HFFc6 (cell line): ENCODE measurements around the gene ADAMTS17. TPM values are rescaled to one million over a fixed set of nuclear protein-coding genes. Genes with fewer than 3 reads are reported as not detected.

Experiments
- DNase-seq: peaks from one replicate; pipeline ENCODE4 v3.0.0-alpha.2; 2018
- H3K27ac Mint-ChIP-seq: 2 replicates; pipeline ENCODE4 v1.8.0; 2020; ENCODE audit warnings: mild to moderate bottlenecking, mixed read lengths
- H3K27me3 Mint-ChIP-seq: 2 replicates; pipeline ENCODE4 v1.8.0; 2021; ENCODE audit warnings: mild to moderate bottlenecking, moderate library complexity, mixed read lengths; ENCODE audit not compliant: insufficient read depth
- H3K36me3 Mint-ChIP-seq: 2 replicates; pipeline ENCODE4 v1.8.0; 2021; ENCODE audit warnings: low read depth, mixed read lengths
- H3K4me1 Mint-ChIP-seq: 2 replicates; pipeline ENCODE4 v1.8.0; 2020; ENCODE audit warnings: low read depth, mixed read lengths
- H3K4me3 Mint-ChIP-seq: 2 replicates; pipeline ENCODE4 v1.8.0; 2020; ENCODE audit warnings: mild to moderate bottlenecking, moderate library complexity, mixed read lengths
- H3K9me3 Mint-ChIP-seq: 2 replicates; pipeline ENCODE4 v1.8.0; 2020; ENCODE audit warnings: mild to moderate bottlenecking, mixed read lengths
- CTCF ChIP-seq: fragments of 200-600 bp; sonication (generic); IDR thresholded peaks from 2 replicates; pipeline ENCODE4 v1.5.0; 2021; ENCODE audit warnings: antibody characterized with exemption, mild to moderate bottlenecking
- total RNA-seq, 6 experiments: library from RNA; stranded (reverse); fragmentation: NEBNext Ultra II Directional; extraction: Animal tissue kit (Norgen Biotek cat#: 25700); gene quantifications; 2 replicates in 1 of 6; 3 replicates in 5 of 6; pipeline ENCODE4 v1.2.3, GENCODE V29; 2021

The ADAMTS17 gene
- total RNA-seq, 6 experiments from 2014 or later = not detected

- Mint-ChIP-seq H3K36me3 (no peaks in the 10 kb centered on the region; the same call in 1 of the 2 replicates), H3K4me1 (no peaks in the 10 kb centered on the region), H3K4me3 (no peak overlapping the region), H3K27me3 (no peaks in the 10 kb centered on the region), H3K27ac (no peak overlapping the region), H3K9me3 (peaks cover 66% of the 10 kb centered on the region)
- TF ChIP-seq CTCF = no peak
- no peak for DNase-seq
Measured at GRCh38 chr15:100207053-100207452, 134.7 kb downstream of the ADAMTS17 start.

DNA sequence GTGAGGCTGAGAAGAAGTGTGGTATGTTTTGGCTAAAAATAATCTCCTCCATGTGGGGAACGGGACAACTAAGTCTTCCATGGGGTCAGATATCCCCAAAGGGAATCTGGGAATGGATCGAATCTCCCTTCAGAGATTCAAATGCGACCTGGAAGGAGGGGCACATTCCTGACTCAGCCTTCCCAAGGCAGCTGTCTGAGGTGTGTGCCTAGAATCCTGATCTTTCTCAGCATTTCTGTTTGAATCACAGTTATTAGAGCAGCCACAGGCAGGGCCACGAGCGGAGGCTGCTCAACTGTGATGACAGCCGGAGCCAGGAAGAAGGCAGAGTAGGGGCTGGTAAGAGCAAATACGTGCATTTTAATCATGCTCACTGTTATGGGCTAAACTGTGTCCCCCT lies 135.1 kb downstream of the ADAMTS17 start:
- Mint-ChIP-seq H3K4me1 (no peaks in the 10 kb centered on the region), H3K4me3 (no peak overlapping the region), H3K9me3 (peaks cover 69% of the 10 kb centered on the region), H3K27ac (no peak overlapping the region), H3K36me3 (no peaks in the 10 kb centered on the region; the same call in 1 of the 2 replicates), H3K27me3 (no peaks in the 10 kb centered on the region)
- no peak for TF ChIP-seq CTCF
- DNase-seq = no peak

- Mint-ChIP-seq H3K4me1 (no peaks in the 10 kb centered on the region), H3K27ac (no peak overlapping the region), H3K27me3 (no peaks in the 10 kb centered on the region), H3K36me3 (no peaks in the 10 kb centered on the region; the same call in 1 of the 2 replicates), H3K9me3 (peaks cover 71% of the 10 kb centered on the region), H3K4me3 (no peak overlapping the region)
- no peak for TF ChIP-seq CTCF
- DNase-seq = no peak
Measured at GRCh38 chr15:100205549-100206295, 136.1 kb downstream of the ADAMTS17 start.

- Mint-ChIP-seq H3K9me3 (peaks cover 67% of the 10 kb centered on the region), H3K27me3 (no peaks in the 10 kb centered on the region), H3K4me1 (no peaks in the 10 kb centered on the region), H3K27ac (no peak overlapping the region), H3K4me3 (no peak overlapping the region), H3K36me3 (peaks cover 2% of the 10 kb centered on the region; the same call in 1 of the 2 replicates)
- DNase-seq = no peak
- TF ChIP-seq CTCF = no peak
Measured at GRCh38 chr15:100204771-100205170, 137.0 kb downstream of the ADAMTS17 start.

GRCh38 chr15:100204211-100204610 lies 137.6 kb downstream of the ADAMTS17 start:
- Mint-ChIP-seq H3K4me1 (no peaks in the 10 kb centered on the region), H3K36me3 (peaks cover 3% of the 10 kb centered on the region; the same call in 1 of the 2 replicates), H3K4me3 (no peak overlapping the region), H3K27me3 (no peaks in the 10 kb centered on the region), H3K27ac (no peak overlapping the region), H3K9me3 (peaks cover 66% of the 10 kb centered on the region)
- no peak for DNase-seq
- no peak for TF ChIP-seq CTCF
